Transverse colon (tissue), 4 donors: ENCODE measurements around the gene CTNNBIP1.

ENCODE experiments used
- POLR2A ChIP-seq: fragments of 450-650 bp; IDR thresholded peaks from one replicate; pipeline ENCODE4 v1.6.1; 2016; ENCODE audit warnings: antibody characterized with exemption, mild to moderate bottlenecking, moderate library complexity
- POLR2AphosphoS5 ChIP-seq, 3 donors: sonication (generic); formaldehyde crosslinking; IDR thresholded peaks; one replicate each; pipeline ENCODE4 v1.6.1; 2016; ENCODE audit warnings: antibody characterized with exemption in 3 of 3
- TF ChIP-seq, protein P1 (sequence below), 5 experiments: fragments of 200-600 bp in 3 of 5; fragments of 450-650 bp in 2 of 5; sonication (generic) in 3 of 5; IDR thresholded peaks; 1 replicate in 2 of 5; 2 replicates in 3 of 5; pipeline ENCODE4 v1.5.1; 2016 to 2017; ENCODE audit warnings: antibody characterized with exemption in 5 of 5, inconsistent platforms in 3 of 5, mild to moderate bottlenecking in 2 of 5, moderate library complexity in 1 of 5

DNA sequence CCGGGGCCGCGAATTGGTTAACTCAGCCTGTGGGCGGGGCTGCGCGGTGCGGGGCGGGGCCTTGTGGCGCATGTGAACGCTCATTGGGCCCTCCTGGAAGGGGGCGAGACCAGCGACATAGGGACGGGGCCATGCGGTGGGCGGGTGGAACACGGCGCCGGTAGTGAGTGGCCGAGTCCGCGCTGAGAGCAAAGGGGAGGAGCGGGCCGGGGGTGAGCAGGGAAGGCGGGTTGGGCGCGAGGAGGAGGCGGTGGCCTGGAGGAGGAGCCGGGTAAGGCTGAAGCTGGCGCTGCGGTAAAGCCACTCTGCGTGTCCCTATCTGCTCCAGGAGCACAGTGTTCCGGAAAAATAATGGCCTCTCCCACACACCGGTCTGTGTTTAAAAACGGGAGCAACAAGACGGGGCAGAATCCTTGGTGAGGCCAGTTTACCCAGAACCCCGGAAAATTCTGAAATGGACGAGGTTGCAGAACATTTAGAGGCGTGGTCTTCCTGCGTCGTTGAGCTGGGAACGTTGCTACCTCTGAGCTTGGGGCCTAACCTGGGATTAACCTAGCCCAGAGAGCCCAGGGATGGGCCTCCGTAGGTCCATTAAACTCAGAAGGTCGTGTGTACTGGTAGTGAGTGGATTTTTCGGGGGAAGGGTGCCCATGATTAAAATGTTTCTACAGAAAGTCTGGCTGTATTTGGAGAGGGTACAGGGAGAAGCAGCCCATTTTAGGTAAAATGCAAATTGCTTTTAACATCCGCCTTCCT is 532 bp upstream of the CTNNBIP1 start:
- TF ChIP-seq, protein P1, sequence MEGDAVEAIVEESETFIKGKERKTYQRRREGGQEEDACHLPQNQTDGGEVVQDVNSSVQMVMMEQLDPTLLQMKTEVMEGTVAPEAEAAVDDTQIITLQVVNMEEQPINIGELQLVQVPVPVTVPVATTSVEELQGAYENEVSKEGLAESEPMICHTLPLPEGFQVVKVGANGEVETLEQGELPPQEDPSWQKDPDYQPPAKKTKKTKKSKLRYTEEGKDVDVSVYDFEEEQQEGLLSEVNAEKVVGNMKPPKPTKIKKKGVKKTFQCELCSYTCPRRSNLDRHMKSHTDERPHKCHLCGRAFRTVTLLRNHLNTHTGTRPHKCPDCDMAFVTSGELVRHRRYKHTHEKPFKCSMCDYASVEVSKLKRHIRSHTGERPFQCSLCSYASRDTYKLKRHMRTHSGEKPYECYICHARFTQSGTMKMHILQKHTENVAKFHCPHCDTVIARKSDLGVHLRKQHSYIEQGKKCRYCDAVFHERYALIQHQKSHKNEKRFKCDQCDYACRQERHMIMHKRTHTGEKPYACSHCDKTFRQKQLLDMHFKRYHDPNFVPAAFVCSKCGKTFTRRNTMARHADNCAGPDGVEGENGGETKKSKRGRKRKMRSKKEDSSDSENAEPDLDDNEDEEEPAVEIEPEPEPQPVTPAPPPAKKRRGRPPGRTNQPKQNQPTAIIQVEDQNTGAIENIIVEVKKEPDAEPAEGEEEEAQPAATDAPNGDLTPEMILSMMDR (IDR thresholded peaks at IDR 0.05), result peak in 1 of 5 experiments; percentile 14
- TF ChIP-seq POLR2A, result peak; percentile 94
- peak; percentile 87 to 94 (median 89) for TF ChIP-seq POLR2AphosphoS5 (IDR thresholded peaks at IDR 0.05)
